GM04504 (cell line): ENCODE measurements around the gene PLEKHA6.
A peak's percentile ranks its signal among the peaks of the same experiment; 100 is the strongest.

Experiments
- DNase-seq: peaks from one replicate; pipeline ENCODE4 v3.0.0-alpha.2; 2012; ENCODE audit warnings: low read depth

PLEKHA6 gene

DNA sequence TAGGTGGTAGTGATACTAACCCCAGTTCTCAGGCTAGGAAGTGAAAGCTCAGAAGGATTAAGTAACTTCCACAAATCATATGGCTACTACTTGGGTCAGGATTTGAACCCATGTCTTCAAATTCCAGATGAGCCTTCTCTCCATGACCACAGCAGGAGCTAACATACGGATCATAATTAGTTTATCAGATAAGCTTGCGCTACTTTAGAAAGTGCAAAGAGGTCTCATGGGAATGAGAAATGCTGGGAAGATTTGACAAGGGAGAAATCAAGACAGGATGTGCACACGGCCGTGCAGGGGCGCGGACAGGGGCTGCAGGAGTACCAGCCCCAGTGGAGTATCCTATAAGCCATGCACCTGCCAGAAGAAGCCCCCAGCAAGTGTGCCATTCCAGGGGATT lies 5.2 kb downstream of the PLEKHA6 start:
- no peak for DNase-seq

DNA sequence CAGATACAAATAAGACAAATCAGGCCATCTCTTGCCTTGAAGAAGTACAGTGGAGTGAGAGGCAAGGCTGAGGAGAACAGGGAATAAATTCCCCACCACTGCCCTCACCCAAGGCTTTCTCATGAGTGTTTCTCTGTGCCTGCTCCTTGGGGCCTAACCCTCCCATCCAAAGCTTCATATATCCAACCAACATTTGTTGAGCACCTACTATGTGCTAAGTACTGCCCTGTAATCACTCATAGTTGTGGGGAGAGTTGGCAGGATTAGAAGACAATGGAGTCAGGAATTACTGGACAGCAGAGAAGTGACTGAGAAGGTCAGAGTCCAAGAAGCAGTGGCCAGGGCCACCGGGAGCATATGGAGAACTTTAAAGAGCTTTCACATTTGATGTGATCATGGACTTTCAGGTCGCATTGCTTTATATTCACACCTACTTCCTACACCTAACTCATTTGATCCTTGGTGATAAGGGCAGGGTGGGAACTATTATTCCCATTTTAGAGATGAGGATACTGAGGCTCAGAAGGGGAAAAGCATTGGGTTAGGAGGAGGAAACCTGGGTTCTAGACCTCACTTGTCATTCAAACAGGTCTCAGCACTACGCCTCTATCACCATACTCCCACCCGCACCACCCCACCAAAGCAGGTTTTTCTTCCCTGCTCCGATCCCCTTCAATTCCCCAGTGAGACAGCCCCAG lies 6.4 kb downstream of the PLEKHA6 start:
- DNase-seq = no peak

DNA sequence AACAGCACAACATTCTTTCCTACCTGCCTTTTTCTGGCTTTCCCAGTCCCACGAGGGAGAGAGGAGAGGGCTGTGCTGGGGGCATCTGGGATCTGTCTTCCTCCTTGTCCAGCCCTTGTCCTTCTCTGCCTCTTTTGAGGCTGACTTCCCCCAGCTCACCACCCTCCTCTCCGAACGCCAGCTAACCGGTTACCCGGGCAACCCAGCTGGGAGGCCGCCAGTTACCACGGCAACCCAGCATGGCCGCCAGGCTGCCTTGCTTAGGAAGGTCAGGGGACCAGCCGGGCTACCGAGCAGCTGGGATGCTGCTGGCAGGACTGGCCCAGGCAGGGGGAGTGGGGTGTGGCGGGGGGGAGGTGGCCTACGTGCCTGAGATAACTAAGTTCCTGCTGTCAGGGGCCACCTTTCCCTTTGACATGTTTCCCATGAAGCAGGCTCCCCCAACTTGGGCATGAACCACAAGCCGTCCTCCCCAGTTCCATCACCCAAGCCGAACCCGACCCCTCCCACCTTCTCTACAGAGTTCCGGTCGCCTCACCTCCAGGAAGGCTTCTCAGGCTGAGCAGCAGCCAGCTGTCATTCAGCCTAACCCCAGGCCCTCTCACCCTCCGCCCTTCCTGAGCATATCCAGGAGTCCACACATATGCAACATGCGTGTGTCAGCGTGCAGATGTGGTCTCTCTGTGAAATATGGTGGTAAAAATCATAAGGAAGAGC lies 8.7 kb downstream of the PLEKHA6 start:
- DNase-seq = peak; percentile 36

DNA sequence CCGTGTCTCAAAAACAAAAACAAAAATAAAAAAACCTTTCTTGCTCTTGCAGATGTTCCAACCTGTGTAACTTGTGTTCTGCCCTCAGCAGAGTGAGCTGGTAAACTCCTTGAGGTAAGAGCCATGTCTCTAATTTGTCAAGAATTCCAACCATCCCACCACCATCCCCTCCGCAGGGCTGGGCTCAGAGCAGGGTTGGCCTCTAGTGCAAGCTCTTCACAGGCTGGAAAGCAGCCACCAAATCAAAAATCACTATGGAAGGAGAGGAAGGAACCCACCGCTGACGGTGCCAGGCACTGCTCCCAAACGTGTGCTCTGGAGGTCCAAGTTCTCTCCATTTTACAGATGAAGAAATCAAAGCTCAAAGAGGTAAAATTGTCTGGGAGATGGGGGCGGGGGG lies 9.4 kb downstream of the PLEKHA6 start:
- no peak for DNase-seq

DNA sequence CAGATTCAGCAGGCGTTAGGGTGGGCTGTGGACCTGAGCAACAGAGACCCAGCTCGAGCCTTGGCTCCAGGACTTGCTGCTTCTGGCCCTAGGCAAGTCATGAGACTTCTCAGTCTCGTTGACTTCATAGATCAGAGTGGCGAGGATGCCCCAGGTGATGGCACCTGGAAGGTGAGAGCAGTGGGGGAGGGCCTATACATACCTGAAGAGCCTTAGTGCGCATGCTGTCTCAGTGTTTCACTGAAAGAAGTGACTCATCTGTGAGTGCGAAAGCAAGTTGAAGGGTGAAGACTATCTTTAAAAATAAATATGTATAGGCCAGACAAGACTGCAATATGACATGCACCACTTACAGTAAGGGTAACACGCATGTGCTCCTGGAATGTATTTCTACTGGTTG lies 10.1 kb downstream of the PLEKHA6 start:
- no peak for DNase-seq

DNA sequence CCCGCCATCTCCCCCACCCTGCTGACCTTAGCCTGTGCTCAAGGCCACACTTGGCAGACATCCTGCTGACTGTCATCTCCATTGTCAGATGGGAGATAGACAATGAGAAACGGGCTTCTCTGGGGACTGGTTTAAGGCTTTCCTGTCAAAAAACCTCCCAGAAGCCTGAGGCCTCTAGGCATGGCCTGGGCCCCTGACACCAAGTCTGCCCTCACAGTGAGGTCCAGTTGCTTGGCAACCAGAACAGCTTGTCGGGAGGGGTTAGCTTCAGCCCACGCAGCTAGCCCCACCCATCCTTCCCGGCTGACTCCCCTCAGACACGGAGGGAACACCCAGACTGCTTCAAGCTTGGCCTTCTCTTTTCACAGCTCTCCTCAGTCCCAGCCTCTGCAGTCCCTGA lies 11.0 kb downstream of the PLEKHA6 start:
- DNase-seq = no peak

DNA sequence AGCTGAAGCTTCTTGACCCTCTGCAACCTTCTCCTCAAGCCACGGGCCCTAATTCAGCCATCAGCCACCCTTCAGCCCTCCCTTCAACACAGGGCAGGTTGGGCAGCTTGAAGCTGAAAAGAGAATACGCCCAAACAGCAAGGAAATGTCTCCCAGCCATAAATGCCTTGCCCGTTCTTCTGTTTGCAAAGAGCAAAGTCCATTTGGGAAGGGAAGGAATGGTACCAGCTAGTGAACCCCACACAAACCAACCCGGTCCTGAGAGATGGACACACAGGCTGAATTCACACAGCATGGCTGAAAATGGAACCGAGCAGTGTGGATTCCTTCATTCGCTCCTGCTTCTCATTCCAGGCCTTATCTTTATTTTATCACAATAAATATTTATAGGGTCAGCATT lies 11.5 kb downstream of the PLEKHA6 start:
- DNase-seq = no peak

DNA sequence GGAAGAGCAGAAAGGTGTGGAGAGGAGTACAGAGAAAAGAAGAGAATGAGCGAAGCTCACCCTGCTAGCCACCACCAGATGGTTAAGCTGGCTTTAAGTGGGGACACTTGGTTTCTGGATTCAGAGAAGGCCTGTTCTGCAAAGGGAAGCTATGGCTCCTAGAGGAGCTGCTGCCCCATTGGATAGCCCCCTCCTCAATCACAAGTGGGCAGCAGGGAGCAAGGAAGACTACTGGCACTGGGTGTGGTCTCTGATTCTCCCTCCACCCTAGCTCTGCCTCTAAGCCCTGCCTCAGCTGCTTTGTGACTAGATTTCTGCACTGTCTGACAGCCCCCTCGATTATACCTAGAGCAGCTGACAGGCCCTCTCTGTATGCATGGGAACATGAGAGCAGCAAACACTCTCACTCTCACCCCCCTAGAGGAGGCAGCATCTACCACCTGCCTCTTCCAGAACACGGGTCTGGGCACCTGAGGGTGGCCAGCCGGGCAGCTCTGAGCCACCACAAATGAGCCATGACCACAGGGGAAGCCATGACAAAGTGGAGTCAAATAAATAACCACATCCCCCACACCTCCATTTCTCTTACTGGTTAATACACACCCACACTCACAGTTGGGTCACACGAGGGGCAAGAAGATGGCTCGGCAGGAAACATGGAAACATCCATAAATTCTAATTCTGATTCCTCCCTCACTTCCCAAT lies 13.6 kb downstream of the PLEKHA6 start:
- DNase-seq = no peak

DNA sequence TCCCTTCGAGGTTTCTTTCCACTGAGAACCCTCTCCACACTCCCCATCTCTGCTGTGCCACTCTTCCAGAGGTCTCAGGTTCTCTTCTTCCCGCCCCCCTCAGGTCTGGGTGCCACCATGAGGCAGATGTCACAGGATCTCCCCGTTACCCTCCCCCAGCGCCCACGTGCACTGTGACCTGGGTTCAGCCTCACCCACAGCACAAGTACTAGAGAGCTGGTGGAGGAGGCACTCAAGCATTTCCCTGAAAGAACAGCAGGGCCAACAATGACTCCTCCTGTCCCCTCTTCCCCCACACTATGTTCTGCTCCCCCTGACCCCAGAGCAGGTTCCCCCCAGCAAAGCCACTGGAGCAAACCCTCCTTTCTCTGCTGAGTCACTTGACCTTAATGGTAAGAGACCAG lies 14.3 kb downstream of the PLEKHA6 start:
- DNase-seq = no peak

DNA sequence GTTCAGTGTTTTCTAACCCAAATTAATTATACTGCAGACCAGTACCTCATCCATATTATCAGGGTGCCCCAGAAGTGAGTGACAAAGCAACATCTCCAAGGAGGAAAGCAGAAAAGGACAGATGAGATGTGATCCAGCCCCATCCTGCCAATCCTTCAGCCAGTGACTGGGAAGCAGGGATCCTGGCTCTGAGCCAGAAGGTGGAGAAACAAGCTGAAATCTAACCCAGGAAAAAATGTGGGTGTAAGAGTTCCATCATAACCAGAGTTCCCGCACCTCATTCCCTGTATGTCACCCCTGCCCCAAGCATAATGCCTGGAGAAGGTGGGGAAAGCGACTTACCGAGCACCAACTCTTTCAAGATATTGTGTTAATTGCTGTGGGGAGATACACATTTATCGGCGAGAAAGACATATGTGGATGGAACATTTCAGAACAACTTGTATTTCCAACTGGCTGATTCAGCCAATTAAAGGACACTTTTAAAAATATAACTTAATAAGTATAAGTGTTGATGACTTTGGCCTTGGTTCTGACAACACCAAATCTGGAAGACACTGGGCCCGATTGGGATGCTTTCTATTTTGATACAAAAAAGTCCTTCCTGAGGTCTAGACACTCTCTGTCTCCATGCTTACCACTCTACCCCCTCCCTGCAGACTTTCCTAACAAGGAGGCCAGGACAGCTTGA lies 14.9 kb downstream of the PLEKHA6 start:
- DNase-seq = no peak

DNA sequence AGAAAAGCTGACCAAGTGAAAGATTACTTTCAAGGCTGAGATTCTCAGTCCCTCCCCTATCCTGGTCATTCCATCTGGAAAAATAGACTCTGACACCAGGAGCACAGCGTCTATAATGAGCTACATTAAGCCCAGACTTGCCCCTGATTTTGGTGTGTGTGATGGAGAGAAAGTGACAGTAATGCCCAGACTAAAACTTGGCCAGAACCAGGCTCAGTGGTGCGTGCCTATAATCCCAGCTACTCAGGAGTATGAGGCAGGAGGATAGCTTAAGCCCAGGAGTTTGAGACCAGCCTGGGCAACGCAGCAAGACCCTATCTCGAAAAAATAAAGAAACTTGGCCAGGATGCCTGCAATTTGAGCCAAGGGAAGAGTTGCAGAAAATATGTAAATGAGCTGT lies 15.9 kb downstream of the PLEKHA6 start:
- no peak for DNase-seq

DNA sequence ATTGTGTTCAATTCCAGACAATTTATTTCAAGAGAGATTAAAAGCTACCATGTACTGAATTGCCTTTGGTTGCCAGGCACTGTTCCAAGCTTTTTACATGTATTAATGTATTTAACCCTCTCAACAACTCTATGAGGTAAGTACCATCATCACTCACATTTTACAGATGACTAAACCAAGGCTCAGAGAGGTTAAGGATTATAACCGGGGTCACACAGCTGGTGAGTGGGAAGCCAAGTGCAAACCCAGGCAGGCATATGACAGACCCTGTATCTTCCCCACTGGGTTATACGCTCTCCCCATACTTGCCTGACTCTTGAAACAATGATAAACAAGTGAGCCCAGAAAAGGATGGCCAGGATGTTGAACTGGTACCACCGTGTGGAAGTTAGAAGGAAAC lies 16.5 kb downstream of the PLEKHA6 start:
- DNase-seq = no peak

DNA sequence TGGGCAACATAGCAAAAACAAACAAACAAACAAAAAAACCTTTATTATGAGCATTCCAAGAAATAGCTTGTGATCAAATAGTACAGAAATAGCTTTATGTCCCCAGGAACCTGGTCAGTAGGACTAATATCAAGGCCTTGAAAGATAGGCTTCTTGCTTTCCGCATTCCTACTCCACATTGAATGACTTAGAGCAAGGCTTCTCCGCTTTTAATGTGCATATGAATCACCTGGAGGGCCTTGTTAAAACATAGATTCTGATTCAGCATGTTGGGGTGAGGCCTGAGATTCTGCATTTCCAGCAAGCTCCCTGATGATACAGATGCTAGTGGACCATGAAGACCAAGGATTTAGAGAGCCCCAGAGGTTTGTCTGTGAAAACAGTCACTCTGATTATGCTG lies 17.4 kb downstream of the PLEKHA6 start:
- DNase-seq = no peak

DNA sequence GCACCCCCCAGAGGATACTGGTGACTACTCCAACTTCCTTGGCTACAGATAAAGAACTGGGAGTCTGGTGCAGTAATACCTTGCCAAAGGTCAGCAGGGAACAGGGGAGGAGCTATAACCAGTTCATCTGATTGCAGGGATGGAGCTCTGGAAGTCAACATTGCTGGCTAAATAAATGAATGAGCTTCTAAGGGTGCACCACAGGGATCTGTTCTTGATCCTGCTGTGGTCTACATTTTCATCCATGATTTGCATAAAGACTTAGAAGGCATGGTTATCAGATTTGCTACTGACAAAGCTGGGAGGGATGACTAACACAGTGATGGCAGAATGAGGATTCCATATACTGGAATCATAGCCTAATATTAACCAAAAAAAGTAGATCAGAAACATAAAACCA lies 18.3 kb downstream of the PLEKHA6 start:
- no peak for DNase-seq

DNA sequence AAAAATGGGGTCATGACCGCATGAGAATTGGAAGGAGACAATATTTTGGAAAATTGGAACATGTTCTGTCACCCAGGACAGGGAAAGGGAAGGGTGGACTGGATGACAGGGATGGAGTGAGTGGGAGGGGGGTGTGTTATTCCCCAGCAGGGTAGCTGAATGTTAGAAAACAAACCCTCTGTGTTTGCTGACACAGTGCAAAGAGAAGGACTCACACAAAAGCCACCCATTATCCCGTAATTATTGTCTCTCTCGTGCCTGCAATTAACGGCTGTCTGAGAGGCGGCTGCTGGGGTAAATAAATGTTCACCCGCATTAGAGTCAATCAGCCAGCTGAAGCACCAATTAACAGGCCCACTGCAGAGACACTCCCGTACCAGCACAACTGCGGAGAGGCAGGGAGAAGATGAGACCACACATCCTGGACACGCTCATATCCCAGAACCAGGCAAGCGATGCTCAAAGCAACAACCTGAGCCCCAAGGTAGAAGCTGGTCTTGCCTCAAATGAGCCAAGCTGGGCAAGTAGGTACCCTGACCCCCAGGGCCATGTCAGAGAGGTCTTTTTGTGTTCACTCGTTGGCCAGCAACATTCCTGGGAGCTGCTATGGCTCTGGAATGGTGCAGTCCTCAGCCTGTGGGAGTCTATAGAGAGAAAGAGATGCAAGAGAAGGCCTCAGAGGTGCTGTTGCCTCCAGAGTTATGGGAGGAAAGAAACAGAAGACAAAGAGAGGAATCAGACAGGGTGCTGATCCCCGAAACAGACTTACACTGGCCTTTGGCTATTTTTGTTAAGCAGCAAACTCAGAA lies 19.4 kb downstream of the PLEKHA6 start:
- no peak for DNase-seq

DNA sequence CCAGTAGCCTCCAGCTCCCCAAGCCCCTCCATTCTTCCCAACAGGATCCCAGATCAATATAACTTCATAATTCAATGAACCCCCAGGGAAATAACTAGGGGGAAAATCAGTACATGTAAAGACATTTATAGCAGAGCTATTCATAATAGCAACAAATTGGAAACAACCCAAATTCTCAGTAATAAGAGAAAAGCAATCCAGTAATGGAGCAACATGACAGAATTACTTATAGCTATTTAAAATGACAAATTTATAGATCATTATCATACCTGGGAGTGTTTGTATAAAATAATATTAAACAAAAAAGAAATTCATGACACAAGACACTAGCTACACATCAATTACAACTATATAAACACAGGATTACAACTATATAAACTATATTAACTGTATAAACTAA lies 20.2 kb downstream of the PLEKHA6 start:
- DNase-seq = no peak

DNA sequence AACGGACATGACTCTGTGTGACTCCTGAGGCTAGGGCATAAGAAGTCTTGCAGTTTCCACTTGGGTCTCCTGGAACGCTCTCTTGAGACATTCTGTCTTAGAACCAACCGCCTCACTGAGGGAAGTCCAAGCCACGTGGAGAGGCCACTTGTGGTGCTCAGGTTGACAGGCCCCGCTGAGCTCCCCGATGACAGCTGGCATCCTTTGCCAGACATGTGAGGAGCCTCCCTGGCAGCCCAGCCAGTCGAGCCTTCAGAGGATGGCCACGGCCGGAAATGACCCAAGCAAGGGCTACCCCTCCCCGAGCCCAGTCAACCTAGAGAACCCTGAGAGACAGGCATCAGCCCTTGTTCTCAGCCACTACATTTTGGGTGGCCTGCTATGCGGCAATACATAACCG lies 20.7 kb downstream of the PLEKHA6 start:
- no peak for DNase-seq

DNA sequence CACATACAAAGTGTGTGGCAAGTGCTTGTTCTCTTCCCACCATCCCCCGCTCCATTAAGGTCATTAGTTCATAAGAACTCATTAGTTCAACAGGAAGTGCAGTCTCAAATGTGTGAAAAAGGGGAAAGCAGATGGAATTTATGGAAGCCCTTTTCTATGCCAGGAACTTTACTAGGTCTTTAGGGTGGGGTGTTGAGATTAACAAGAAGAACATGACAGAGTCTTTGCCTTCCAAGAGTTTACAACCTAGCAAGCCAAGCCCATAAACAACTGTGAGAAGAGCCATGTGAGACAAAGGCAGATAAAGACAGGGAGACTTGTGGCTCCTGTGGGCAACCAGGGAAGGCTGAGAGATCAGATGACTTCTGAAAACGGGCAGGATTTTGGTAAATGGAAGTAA lies 21.4 kb downstream of the PLEKHA6 start:
- DNase-seq = no peak

DNA sequence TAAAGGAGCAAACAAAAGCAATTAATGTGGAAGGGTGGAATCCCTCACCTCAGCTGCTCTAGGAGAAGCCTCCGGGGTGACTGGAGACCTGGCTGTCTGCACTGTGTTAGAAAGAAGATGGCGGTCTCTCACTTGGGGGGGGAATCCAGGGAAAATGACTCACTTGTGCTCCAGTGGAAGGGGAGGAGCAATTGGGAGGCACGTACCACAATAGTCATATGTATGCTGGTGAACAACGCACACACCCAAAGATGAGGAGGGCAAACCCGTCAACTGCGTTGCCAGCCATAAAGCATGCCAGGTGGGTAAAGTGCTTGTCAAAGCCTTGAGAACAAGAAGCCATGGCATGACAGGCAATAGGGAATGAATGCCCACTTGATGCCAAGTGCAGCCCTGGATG lies 22.1 kb downstream of the PLEKHA6 start:
- DNase-seq = no peak

DNA sequence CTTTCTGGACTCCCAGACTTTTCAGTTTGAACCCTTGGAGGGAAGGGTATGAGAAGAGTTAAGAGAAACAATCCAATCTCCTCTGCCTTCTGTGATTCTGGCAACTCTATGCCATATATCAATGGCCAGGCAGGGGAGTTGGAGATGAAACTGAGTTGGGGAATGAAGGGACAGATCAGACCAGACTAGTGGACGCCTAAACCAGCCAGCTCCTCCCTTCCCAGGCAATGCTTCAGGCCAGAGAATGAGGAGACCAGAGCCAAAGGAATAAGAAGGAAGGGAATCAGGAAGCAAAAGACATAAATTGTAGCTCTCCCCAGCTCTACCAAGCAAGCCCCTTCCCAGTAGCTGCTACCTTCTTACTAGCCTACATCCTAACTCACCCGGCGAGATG lies 22.7 kb downstream of the PLEKHA6 start:
- no peak for DNase-seq

DNA sequence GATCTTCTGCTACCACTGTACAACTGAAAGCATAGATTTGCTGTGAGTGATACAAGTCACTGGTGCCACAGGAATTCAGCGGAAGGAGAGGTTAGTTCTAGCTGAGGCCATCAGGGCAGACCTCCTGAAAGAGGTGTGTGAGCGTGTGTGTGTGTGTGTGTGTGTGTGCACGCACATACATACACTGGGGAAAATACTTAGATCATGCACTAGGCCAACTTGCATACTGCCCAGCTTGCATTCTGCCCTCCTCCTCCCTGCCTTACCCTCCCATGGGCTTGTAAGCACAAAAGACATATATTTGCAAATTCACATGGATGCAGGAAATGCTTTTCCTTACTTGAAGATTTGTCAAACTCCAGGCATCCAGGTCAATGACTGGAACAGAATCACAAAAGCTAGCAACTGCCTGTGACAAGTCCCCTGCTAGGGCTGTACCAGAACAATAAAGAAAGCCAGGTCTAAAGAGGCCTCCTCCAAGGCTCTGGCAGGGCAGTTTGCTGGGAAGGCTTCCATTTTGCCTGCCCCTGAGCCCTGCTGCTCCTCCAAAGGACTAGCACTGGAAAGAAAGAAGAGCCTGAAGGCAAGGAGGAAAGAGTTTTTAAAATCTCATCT lies 23.2 kb downstream of the PLEKHA6 start:
- no peak for DNase-seq

DNA sequence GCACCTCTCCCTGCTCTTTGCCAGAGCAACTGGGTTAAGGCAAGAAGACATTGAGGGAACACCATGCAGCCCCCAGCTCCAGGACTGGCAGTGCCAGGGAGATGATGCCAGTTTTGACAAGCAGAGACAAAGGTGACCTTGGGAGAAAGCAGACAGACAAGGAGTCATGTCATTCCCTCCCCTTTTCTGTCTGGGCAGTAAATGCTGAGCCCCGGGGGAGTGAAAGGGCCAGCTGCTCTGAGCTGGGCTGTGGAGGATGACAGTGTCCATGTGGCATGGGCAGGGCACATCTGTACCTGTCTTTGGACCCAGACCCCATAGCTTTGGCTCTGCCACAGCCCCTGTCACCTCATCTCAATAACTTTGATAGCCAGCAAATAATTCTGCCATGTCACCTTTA lies 24.2 kb downstream of the PLEKHA6 start:
- no peak for DNase-seq
